ENCODE results near the gene ZBTB7A. TPM values are rescaled to one million over a fixed set of nuclear protein-coding genes. Genes with fewer than 3 reads are reported as not detected.

Gene ZBTB7A
- total RNA-seq, 1 donor: 42.7 TPM

DNA sequence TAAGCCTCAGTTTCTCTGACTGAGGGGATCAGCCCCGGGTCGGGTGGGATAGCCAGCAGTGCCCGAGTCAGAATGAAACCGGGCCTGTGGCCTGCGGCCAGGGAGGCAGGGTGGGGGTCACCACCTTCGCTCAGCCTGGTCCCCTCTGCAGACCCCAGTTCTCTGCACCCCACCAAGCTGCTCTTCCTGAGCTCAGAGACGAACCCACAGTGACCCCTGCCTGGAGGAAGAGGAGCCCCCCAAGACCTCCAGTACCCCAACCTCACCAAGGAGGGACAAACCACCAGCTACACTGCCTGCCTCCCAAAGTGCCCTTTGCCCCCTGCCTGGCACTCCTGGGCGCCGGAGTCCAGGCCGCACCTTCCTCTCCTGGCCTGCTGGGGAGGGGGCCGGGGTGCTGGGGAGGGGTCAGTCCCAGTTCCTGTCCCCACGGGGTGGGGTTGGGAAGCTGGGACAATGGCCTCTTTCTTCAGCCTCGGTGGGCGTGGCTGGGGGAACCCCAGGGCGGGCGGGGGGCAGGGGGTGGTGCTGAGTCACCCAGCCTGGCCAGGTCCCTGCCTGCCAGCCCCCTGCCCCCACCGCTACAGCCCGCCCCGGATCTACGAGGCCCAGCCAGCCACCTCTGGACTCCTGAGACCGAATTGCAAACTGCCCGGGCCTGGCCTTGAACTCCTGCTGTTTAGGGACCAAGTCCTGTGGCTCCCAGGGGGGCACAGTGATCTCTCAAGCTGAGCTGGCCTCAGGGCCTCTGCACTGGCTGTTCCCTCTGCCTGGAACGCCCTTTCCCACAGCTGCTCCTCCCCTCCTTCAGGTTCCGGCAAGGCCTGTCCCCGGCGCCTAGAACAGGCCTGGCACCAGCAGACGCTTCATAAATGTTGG is 14.3 kb downstream of the ZBTB7A start:
- H2AFZ ChIP-seq (ENCODE audit: low read length): no peak overlapping the region
- H3K36me3 ChIP-seq (ENCODE audit: insufficient read depth, low read length): peaks cover 42% of the 10 kb centered on the region
- H3K27me3 ChIP-seq (ENCODE audit: insufficient read depth, low read length): no peaks in the 10 kb centered on the region
- peaks cover 64% of the 10 kb centered on the region for H4K20me1 ChIP-seq (ENCODE audit: insufficient read depth, low read length)
- peak overlapping the region; percentile 26 for H3K4me2 ChIP-seq (ENCODE audit: insufficient read depth, low read length)
- DNase-seq (ENCODE audit: insufficient read length, low spot score, missing footprints): peak; percentile 100
- peak overlapping the region; percentile 51 for H3K4me3 ChIP-seq (ENCODE audit: insufficient read depth, low read length)
- peaks cover 94% of the 10 kb centered on the region for H3K79me2 ChIP-seq (ENCODE audit: insufficient read depth, low read length)
- peaks cover 22% of the 10 kb centered on the region for H3K4me1 ChIP-seq (ENCODE audit: insufficient read depth, low read length)
- H3K27ac ChIP-seq (ENCODE audit: low read depth, low read length): peak overlapping the region; percentile 70
- TF ChIP-seq, protein P1, sequence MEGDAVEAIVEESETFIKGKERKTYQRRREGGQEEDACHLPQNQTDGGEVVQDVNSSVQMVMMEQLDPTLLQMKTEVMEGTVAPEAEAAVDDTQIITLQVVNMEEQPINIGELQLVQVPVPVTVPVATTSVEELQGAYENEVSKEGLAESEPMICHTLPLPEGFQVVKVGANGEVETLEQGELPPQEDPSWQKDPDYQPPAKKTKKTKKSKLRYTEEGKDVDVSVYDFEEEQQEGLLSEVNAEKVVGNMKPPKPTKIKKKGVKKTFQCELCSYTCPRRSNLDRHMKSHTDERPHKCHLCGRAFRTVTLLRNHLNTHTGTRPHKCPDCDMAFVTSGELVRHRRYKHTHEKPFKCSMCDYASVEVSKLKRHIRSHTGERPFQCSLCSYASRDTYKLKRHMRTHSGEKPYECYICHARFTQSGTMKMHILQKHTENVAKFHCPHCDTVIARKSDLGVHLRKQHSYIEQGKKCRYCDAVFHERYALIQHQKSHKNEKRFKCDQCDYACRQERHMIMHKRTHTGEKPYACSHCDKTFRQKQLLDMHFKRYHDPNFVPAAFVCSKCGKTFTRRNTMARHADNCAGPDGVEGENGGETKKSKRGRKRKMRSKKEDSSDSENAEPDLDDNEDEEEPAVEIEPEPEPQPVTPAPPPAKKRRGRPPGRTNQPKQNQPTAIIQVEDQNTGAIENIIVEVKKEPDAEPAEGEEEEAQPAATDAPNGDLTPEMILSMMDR (IDR thresholded peaks at IDR 0.05; ENCODE audit: extremely low read depth, low read depth, low read length): no peak
- no peaks in the 10 kb centered on the region for H3K9me3 ChIP-seq (ENCODE audit: low read depth, low read length)

DNA sequence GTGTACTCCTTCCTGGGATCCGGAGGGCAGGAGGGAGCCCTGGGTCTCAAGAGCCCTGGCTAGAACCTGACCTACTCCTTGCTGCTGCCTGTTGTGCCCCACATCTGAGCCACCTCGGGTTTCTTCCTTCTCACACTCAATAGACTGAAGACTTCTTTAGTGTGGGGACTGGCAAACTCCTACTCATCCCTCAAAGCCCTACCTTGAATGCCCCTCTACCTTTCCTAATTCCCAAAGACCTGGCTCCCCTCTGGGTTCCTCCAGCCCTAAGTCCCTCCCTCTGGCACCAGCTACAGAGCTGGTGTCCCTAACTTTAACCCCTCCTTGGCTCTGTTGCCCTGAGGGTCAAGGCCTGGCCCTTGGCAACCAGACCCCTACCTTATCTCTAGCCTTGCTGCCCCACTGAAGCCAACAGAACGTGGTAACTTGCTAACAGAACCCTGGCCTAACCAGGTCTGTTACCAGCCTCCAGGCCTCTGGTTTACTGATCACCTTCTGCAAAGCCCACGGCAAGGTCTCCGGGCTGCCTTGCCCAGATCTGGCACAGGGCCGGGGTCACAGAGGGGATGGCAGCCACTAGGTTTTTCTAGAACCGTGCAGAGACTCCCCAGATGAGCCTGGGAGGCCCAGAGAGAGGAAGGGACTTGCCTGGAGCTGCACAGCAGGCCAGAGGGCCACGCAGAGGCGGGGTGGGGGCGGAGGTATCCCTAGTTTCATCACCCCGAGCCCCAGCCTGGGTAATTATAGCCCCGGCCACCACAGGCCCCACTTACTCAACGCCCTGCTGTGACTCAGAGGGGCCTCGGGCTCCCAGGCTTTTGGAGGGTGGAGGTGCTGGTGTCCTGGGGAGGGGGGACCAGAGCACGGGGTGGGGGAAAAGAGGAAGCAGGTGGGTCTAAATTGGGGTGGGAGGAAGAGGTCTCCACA is 15.3 kb downstream of the ZBTB7A start:
- DNase-seq (ENCODE audit: insufficient read length, low spot score, missing footprints): peak; percentile 100
- Histone ChIP-seq H3K27ac (ENCODE audit: low read depth, low read length) (peak overlapping the region; percentile 70), H3K4me3 (ENCODE audit: insufficient read depth, low read length) (peak overlapping the region; percentile 51), H4K20me1 (ENCODE audit: insufficient read depth, low read length) (peaks cover 61% of the 10 kb centered on the region), H3K4me1 (ENCODE audit: insufficient read depth, low read length) (peaks cover 22% of the 10 kb centered on the region), H3K9me3 (ENCODE audit: low read depth, low read length) (no peaks in the 10 kb centered on the region), H3K36me3 (ENCODE audit: insufficient read depth, low read length) (peaks cover 43% of the 10 kb centered on the region), H3K27me3 (ENCODE audit: insufficient read depth, low read length) (no peaks in the 10 kb centered on the region), H2AFZ (ENCODE audit: low read length) (no peak overlapping the region), H3K79me2 (ENCODE audit: insufficient read depth, low read length) (peaks cover 92% of the 10 kb centered on the region), H3K4me2 (ENCODE audit: insufficient read depth, low read length) (peak overlapping the region; percentile 26)
- TF ChIP-seq, protein P1 (IDR thresholded peaks at IDR 0.05; ENCODE audit: extremely low read depth, low read depth, low read length): no peak

DNA sequence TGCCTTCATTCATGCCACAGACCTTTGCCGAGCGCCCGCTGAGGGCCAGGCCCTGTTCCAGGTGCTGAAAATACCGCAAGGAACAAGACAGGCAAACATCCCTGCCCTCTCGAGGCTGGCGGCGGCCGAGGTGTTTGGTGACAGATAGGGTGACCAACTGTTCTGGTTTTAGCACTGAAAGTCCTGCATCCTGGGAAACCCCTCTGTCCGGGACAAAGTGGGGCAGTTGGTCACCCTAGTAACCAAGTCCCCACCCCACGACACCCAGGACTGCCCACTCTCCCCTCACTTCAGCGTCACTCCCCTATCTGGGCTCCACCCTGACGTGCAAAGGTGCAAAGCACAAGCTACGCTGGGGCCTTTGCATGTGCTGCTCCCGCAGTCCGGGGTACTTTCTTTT is 17.3 kb downstream of the ZBTB7A start:
- no peak overlapping the region for H3K27ac ChIP-seq (ENCODE audit: low read depth, low read length)
- H3K36me3 ChIP-seq (ENCODE audit: insufficient read depth, low read length): peaks cover 37% of the 10 kb centered on the region
- H3K4me3 ChIP-seq (ENCODE audit: insufficient read depth, low read length): no peak overlapping the region
- H2AFZ ChIP-seq (ENCODE audit: low read length): no peak overlapping the region
- peaks cover 54% of the 10 kb centered on the region for H4K20me1 ChIP-seq (ENCODE audit: insufficient read depth, low read length)
- peaks cover 22% of the 10 kb centered on the region for H3K4me1 ChIP-seq (ENCODE audit: insufficient read depth, low read length)
- DNase-seq (ENCODE audit: insufficient read length, low spot score, missing footprints): no peak
- H3K4me2 ChIP-seq (ENCODE audit: insufficient read depth, low read length): no peak overlapping the region
- no peaks in the 10 kb centered on the region for H3K27me3 ChIP-seq (ENCODE audit: insufficient read depth, low read length)
- no peaks in the 10 kb centered on the region for H3K9me3 ChIP-seq (ENCODE audit: low read depth, low read length)
- TF ChIP-seq, protein P1 (IDR thresholded peaks at IDR 0.05; ENCODE audit: extremely low read depth, low read depth, low read length): no peak
- peaks cover 93% of the 10 kb centered on the region for H3K79me2 ChIP-seq (ENCODE audit: insufficient read depth, low read length)
